Measurements from ENCODE around the gene NXPH2. TPM values are rescaled to one million over a fixed set of nuclear protein-coding genes. Genes with fewer than 3 reads are reported as not detected.

NXPH2 gene
- total and polyA plus RNA-seq, 2 of the 13 experiments (the other 11 are each of a cell fraction or from before 2014, with no cell fraction given) = not detected

DNA sequence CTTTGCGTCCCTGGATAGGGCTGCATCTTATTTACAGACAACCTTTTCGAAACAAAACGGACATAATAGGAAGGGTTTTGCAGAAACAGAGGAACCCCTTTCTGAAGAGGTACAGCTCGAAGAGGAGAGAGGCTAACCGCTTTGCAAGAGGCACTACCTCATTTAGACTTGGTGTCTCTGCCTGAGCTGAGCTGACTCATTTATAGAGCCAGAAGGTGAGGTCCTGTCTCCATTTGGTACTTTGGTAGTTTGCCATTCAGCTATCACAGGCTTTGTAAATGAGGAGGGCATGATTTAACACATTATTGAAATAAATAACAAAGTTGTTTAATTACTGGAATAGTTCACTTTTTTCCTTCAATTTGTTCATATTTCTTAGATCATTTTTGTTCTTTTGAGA is 2.2 kb upstream of the NXPH2 start (continued):
- TF ChIP-seq AKNA (CRISPR knock-in tag; IDR thresholded peaks at IDR 0.05; ENCODE audit: borderline replicate concordance) (no peak), ZNF12 (CRISPR knock-in tag; IDR thresholded peaks at IDR 0.05) (no peak), ZNF782 (CRISPR knock-in tag; IDR thresholded peaks at IDR 0.05; ENCODE audit: borderline replicate concordance) (no peak)

DNA sequence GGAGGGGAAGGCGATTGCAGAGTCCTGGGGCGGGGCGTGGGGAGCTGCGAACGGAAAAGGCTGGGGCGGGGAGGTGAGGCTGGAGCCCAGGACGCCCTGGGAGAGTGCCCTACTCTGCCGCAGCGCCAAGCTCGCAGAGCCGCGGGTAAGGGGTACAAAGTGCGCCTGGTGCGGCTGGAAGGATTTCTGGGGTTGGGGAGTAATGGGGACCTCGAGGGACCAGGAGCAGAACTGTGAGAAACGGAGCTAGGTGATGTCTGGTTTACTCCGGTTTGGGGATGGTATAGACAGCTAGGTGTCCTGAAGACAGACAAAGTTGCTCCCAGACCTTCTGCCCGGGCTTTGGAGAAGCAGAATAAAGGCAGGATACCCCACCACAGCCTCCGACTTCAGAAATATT is 718 bp upstream of the NXPH2 start:
- FAIRE-seq (no peak), ATAC-seq (peak; percentile 46), DNase-seq (ENCODE audit: low spot score) (no peak)
- H2AFZ ChIP-seq (ENCODE audit: low read length) = no peak overlapping the region
- in situ Hi-C loops (cut with HindIII; ENCODE audit: extremely low pct_ligation_motif_present, low pct_unique_long_range_greater_than_20kb) = no loop called here
- intact Hi-C loops (cut with micrococcal nuclease; ENCODE audit: unreplicated experiment) = loop anchor here (10.0 kb wide), 1 partner anchor 156 kb away; no protein-coding TSS in a partner anchor
- H3K36me3 ChIP-seq (replicated peaks in 1 of 2; ENCODE audit: control insufficient read depth in 1 of 2, insufficient read depth in 2 of 2, low read length in 2 of 2) = no peaks in the 10 kb centered on the region
- no TSS peak for BruUV-seq (replicated peaks)
- peaks cover 16% of the 10 kb centered on the region for H3K4me1 ChIP-seq (ENCODE audit: insufficient read depth, low read length)
- peaks cover 8 to 61% of the 10 kb centered on the region in 2 experiments; a peak in 4 of 5 replicates for H3K27me3 ChIP-seq (ENCODE audit: control insufficient read depth in 1 of 2, insufficient read depth in 2 of 2, low read length in 2 of 2)
- H3K4me3 ChIP-seq (replicated peaks in 1 of 3; ENCODE audit: insufficient read depth in 1 of 3, low read depth in 2 of 3, low read length in 3 of 3) = peak overlapping the region in 1 of 3 experiments; percentile 37; a peak in 1 of 6 replicates
- no peaks in the 10 kb centered on the region for H3K9me3 ChIP-seq (ENCODE audit: low read length)
- no peak overlapping the region for H3K27ac ChIP-seq (ENCODE audit: extremely low read length, insufficient read depth, low read length)
- no peaks in the 10 kb centered on the region for H4K20me1 ChIP-seq (ENCODE audit: insufficient read depth, low read length)
- H3K9ac ChIP-seq (ENCODE audit: insufficient read depth, low read depth, low read length) = no peak overlapping the region
- ChIA-PET CTCF (ENCODE audit: low intra/inter-chr PET ratio, low total read pairs) (no interaction called here), POLR2A (no interaction called here)
- no peaks in the 10 kb centered on the region for H3K79me2 ChIP-seq (ENCODE audit: insufficient read depth, low read length)
- 24% methylated on average over 19 of the region's 19 CpGs for WGBS (ENCODE audit: low lambda C conversion rate)
- H3K4me2 ChIP-seq (ENCODE audit: low read depth, low read length) = no peak overlapping the region
- no peak for TF ChIP-seq HMGXB3 (CRISPR knock-in tag; IDR thresholded peaks at IDR 0.05; ENCODE audit: borderline replicate concordance)
- no peak for TF ChIP-seq HMGXB4 (CRISPR knock-in tag; IDR thresholded peaks at IDR 0.05; ENCODE audit: borderline replicate concordance in 1 of 2, low read depth in 1 of 2)
- TF ChIP-seq, protein P1, sequence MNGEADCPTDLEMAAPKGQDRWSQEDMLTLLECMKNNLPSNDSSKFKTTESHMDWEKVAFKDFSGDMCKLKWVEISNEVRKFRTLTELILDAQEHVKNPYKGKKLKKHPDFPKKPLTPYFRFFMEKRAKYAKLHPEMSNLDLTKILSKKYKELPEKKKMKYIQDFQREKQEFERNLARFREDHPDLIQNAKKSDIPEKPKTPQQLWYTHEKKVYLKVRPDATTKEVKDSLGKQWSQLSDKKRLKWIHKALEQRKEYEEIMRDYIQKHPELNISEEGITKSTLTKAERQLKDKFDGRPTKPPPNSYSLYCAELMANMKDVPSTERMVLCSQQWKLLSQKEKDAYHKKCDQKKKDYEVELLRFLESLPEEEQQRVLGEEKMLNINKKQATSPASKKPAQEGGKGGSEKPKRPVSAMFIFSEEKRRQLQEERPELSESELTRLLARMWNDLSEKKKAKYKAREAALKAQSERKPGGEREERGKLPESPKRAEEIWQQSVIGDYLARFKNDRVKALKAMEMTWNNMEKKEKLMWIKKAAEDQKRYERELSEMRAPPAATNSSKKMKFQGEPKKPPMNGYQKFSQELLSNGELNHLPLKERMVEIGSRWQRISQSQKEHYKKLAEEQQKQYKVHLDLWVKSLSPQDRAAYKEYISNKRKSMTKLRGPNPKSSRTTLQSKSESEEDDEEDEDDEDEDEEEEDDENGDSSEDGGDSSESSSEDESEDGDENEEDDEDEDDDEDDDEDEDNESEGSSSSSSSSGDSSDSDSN (CRISPR knock-in tag; IDR thresholded peaks at IDR 0.05) = no peak
- no peak for TF ChIP-seq KDM1A (CRISPR knock-in tag; IDR thresholded peaks at IDR 0.05)
- TF ChIP-seq EZH2 (conservative IDR thresholded peaks at IDR 0.05; ENCODE audit: low read depth, low read length) = peak; percentile 94

All from HepG2 (cell line).